Erythroblast (primary cell): ENCODE results near the gene EXOC2.

Experiments used
- GATA1 ChIP-seq: IDR thresholded peaks from 2 replicates; pipeline ENCODE4 v1.6.1; 2011; ENCODE audit warnings: low read depth, mild to moderate bottlenecking, control low read depth, low read length, moderate library complexity
- POLR2A ChIP-seq: IDR thresholded peaks from 2 replicates; pipeline ENCODE4 v1.6.1; 2011; ENCODE audit warnings: mild to moderate bottlenecking, low read length

DNA sequence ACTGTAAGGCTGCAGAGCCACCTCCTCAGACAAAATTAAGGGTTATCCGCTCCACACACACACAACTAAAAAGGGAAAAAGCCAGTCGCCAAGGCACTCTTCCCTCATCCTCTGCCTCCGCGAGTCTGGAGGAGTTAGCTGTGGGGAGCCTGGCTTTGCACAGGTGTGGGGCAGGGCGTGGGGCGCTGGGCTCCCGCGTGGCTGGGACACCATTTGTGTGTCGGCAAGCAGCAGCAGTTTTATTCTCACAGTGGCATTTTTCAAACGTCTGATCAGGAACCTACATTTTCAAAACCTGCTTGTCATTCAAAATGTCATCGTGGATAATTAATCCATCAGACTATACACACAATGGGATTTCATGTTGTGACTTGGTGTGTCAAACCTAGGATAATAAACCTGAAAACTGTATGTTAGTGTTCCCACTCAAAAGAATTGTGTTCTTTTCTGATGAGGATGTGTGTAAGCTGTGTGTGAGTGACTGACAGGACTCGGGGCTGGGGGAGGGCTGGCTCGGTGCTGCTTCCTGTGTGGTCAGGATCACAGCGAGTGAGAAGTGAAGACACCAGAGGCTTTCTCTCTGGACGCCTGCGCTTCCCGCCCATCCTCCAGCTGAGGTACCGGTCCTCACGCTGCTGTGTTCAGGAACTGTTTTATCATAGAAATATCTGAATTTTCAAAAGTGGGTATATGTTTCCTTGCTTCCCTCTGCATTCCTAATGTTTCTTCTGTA lies 218.3 kb downstream of the EXOC2 start:
- TF ChIP-seq POLR2A (no peak), GATA1 (no peak)
